KMS-11 (cell line): ENCODE data around the gene CCL1.

Experiments
- H2AFZ ChIP-seq: fragments of 200-600 bp; sonication (generic); 2 replicates; pipeline ENCODE4 v1.6.1; 2016; ENCODE audit warnings: antibody characterized with exemption, mixed run types, low read depth
- H3K27ac ChIP-seq: fragments of 200-600 bp; sonication (generic); 2 replicates; pipeline ENCODE4 v1.6.1; 2016; ENCODE audit warnings: mild to moderate bottlenecking, mixed run types
- H3K27me3 ChIP-seq: fragments of 200-600 bp; sonication (generic); 2 replicates; pipeline ENCODE4 v1.6.1; 2017; ENCODE audit warnings: mild to moderate bottlenecking, low read depth, mixed run types, moderate library complexity; ENCODE audit not compliant: insufficient read depth
- H3K36me3 ChIP-seq: fragments of 200-600 bp; sonication (generic); 2 replicates; pipeline ENCODE4 v1.6.1; 2017; ENCODE audit warnings: mild to moderate bottlenecking, mixed run types; ENCODE audit not compliant: insufficient read depth
- H3K4me1 ChIP-seq: fragments of 200-600 bp; sonication (generic); 2 replicates; pipeline ENCODE4 v1.6.1; 2016; ENCODE audit warnings: mild to moderate bottlenecking, low read depth, mixed run types; ENCODE audit not compliant: poor library complexity, severe bottlenecking
- H3K4me2 ChIP-seq: fragments of 200-600 bp; sonication (generic); 2 replicates; pipeline ENCODE4 v1.7.0; 2016; ENCODE audit warnings: mild to moderate bottlenecking, mixed run types
- H3K4me3 ChIP-seq: fragments of 200-600 bp; sonication (generic); IDR thresholded peaks from 2 replicates; pipeline ENCODE4 v1.6.1; 2017; ENCODE audit warnings: low read depth, low read length, mixed read lengths; ENCODE audit not compliant: insufficient read depth
- H3K79me2 ChIP-seq: fragments of 200-600 bp; sonication (generic); 2 replicates; pipeline ENCODE4 v1.6.1; 2016; ENCODE audit warnings: low read depth, mixed run types; ENCODE audit not compliant: insufficient read depth
- H3K9ac ChIP-seq: fragments of 200-600 bp; sonication (generic); 2 replicates; pipeline ENCODE4 v1.6.1; 2016; ENCODE audit warnings: mild to moderate bottlenecking, mixed run types
- H4K20me1 ChIP-seq: fragments of 200-600 bp; sonication (generic); 2 replicates; pipeline ENCODE4 v1.6.1; 2016; ENCODE audit warnings: mild to moderate bottlenecking, mixed run types; ENCODE audit not compliant: insufficient read depth
- TF ChIP-seq, protein P1 (sequence below): fragments of 200-600 bp; sonication (generic); conservative IDR thresholded peaks from 2 replicates; pipeline ENCODE4 v1.6.1; 2017; ENCODE audit warnings: low read depth, mild to moderate bottlenecking, antibody characterized with exemption, low read length, moderate library complexity, mixed read lengths

The CCL1 gene

DNA sequence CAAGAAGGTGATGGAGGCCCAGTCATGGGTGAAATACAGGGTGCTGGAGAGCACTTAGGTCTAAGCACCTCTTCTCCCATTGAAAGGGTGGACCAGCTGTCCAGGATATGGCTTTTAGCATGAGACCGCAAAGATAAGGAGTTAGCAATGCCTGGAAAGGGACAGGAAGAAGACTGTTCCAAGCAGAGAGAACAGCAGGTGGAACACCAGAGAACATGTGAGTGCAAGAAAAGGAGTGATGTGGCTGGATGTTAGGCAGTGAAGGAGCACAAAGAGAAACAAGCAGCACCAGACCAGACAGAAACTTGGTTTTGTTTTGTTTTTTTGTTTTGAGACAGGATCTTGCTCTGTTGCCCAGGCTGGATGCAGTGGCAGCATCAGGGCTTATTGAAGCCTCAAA, 45.4 kb upstream of the CCL1 start:
- Histone ChIP-seq H3K27me3 (no peaks in the 10 kb centered on the region), H3K36me3 (no peaks in the 10 kb centered on the region), H3K9ac (no peak overlapping the region), H3K79me2 (no peaks in the 10 kb centered on the region), H3K4me3 (no peak overlapping the region), H3K4me1 (peaks cover 3% of the 10 kb centered on the region), H4K20me1 (no peaks in the 10 kb centered on the region), H2AFZ (no peak overlapping the region), H3K4me2 (no peak overlapping the region), H3K27ac (no peak overlapping the region)
- TF ChIP-seq, protein P1, sequence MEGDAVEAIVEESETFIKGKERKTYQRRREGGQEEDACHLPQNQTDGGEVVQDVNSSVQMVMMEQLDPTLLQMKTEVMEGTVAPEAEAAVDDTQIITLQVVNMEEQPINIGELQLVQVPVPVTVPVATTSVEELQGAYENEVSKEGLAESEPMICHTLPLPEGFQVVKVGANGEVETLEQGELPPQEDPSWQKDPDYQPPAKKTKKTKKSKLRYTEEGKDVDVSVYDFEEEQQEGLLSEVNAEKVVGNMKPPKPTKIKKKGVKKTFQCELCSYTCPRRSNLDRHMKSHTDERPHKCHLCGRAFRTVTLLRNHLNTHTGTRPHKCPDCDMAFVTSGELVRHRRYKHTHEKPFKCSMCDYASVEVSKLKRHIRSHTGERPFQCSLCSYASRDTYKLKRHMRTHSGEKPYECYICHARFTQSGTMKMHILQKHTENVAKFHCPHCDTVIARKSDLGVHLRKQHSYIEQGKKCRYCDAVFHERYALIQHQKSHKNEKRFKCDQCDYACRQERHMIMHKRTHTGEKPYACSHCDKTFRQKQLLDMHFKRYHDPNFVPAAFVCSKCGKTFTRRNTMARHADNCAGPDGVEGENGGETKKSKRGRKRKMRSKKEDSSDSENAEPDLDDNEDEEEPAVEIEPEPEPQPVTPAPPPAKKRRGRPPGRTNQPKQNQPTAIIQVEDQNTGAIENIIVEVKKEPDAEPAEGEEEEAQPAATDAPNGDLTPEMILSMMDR: no peak

DNA sequence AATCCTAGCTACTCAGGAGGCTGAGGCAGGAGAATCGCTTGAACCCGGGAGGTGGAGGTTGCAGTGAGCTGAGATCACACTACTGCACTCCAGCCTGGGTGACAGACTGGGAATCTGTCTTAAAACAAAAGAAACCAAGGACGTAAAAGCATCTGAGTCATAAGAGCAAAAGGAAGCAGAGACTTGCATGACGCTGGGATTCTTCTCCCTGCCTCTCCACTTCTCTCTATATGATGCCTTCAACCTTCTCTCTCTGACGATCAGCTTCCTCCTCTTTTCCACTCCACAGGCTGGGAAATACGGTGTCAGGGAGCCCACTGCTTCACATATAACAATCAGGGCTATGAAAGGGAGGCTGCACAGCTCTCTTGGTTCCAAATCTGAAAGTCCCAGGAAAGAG, 43.2 kb upstream of the CCL1 start:
- Histone ChIP-seq H2AFZ (no peak overlapping the region), H3K27me3 (no peaks in the 10 kb centered on the region), H4K20me1 (no peaks in the 10 kb centered on the region), H3K36me3 (no peaks in the 10 kb centered on the region), H3K79me2 (no peaks in the 10 kb centered on the region), H3K27ac (no peak overlapping the region), H3K4me3 (no peak overlapping the region), H3K9ac (no peak overlapping the region), H3K4me2 (no peak overlapping the region), H3K4me1 (peaks cover 3% of the 10 kb centered on the region)
- TF ChIP-seq, protein P1: no peak

DNA sequence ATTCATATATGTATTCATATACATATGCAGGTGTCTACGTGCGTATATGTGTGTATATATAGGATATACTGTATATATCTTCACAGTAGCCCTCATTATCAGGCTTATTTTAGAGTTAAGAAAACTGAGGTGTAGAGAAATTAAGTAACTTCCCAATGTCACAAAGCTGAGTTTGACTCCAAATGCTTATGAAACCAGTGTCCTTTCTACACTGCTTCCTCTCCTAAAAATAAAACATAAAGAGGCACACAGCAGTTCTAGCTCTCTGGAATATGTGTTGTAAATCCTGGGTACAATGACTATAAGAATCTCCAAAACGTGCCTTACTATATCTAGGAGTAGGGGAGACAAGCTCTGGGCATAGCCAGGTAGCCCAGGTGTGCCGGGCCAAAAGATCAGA, 40.0 kb upstream of the CCL1 start:
- H3K27ac ChIP-seq: no peak overlapping the region
- H3K27me3 ChIP-seq: no peaks in the 10 kb centered on the region
- H3K4me2 ChIP-seq: no peak overlapping the region
- H3K36me3 ChIP-seq: no peaks in the 10 kb centered on the region
- no peak overlapping the region for H3K4me3 ChIP-seq
- H2AFZ ChIP-seq: no peak overlapping the region
- TF ChIP-seq, protein P1: no peak
- H3K4me1 ChIP-seq: peaks cover 9% of the 10 kb centered on the region
- no peaks in the 10 kb centered on the region for H3K79me2 ChIP-seq
- H4K20me1 ChIP-seq: no peaks in the 10 kb centered on the region
- H3K9ac ChIP-seq: no peak overlapping the region

DNA sequence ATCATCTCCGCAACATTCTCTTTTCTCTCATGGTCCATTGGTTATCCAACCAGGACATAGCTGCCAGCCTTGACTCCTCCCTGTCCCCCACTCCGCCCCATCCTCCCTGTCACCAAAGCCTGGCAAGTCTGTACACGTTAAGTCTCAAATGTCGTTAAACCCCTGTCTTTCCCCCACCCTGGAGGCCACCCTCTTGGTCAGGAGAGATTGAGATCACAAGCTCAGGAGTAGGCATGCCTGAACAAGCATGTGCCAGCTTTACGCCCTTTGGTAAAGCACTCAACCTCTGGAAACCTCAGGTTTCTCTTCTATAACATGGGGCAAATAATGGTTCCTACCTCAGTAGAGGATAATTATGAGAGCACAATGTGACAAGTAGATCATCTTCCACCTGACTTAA, 38.1 kb upstream of the CCL1 start:
- Histone ChIP-seq H4K20me1 (no peaks in the 10 kb centered on the region), H3K36me3 (no peaks in the 10 kb centered on the region), H3K4me1 (peaks cover 24% of the 10 kb centered on the region), H3K9ac (no peak overlapping the region), H3K4me2 (no peak overlapping the region), H3K27me3 (no peaks in the 10 kb centered on the region), H3K4me3 (no peak overlapping the region), H3K27ac (no peak overlapping the region), H2AFZ (no peak overlapping the region), H3K79me2 (no peaks in the 10 kb centered on the region)
- TF ChIP-seq, protein P1: no peak
